Stimulated activated CD8-positive, alpha-beta memory T cell treated with anti-CD3 and anti-CD28 coated beads, Interleukin-7, amount 100 ng/mL, for 24 hours (primary cell): ENCODE results near the gene MMD.
A peak's percentile ranks its signal among the peaks of the same experiment; 100 is the strongest.
"Not testable (repeated sequence)": the region's sequence is repeated elsewhere in the genome, so short reads cannot be mapped to it uniquely, and the experiment has no call there.

ENCODE experiments used
- DNase-seq: peaks from one replicate; pipeline ENCODE4 v3.0.0-alpha.2; 2020; ENCODE audit warnings: low read depth

The MMD gene

GRCh38 chr17:55421179-55421934 lies at the start of gene MMD:
Gene MMD (minus strand): TSS chr17:55421835. CDS start chr17:55421695, 140 bp downstream.
- no peak for DNase-seq

- no peak for DNase-seq
Measured at GRCh38 chr17:55466671-55467070, 45.0 kb upstream of the MMD start.

- not testable (repeated sequence) for DNase-seq
Measured at GRCh38 chr17:55465771-55466170, 44.1 kb upstream of the MMD start.

- no peak for DNase-seq
Measured at GRCh38 chr17:55463600-55463999, 42.0 kb upstream of the MMD start.

GRCh38 chr17:55462711-55463110 lies 41.1 kb upstream of the MMD start:
- no peak for DNase-seq

- DNase-seq = no peak
Measured at GRCh38 chr17:55462234-55462633, 40.6 kb upstream of the MMD start.

- DNase-seq = peak; percentile 21
Measured at GRCh38 chr17:55458978-55459377, 37.3 kb upstream of the MMD start.

- no peak for DNase-seq
Measured at GRCh38 chr17:55458287-55458900, 36.8 kb upstream of the MMD start.

GRCh38 chr17:55456307-55457240 lies 34.9 kb upstream of the MMD start:
- DNase-seq = no peak

- no peak for DNase-seq
Measured at GRCh38 chr17:55454906-55455474, 33.4 kb upstream of the MMD start.

GRCh38 chr17:55453839-55454557 lies 32.4 kb upstream of the MMD start:
- no peak for DNase-seq

- DNase-seq = no peak
Measured at GRCh38 chr17:55452139-55452790, 30.6 kb upstream of the MMD start.

GRCh38 chr17:55451758-55452138 lies 30.1 kb upstream of the MMD start:
- DNase-seq = no peak

GRCh38 chr17:55451203-55451641 lies 29.6 kb upstream of the MMD start:
- DNase-seq = no peak

- no peak for DNase-seq
Measured at GRCh38 chr17:55450232-55450825, 28.7 kb upstream of the MMD start.

- DNase-seq = no peak
Measured at GRCh38 chr17:55448681-55449080, 27.0 kb upstream of the MMD start.

- DNase-seq = no peak
Measured at GRCh38 chr17:55446581-55447205, 25.1 kb upstream of the MMD start.

GRCh38 chr17:55446004-55446403 lies 24.4 kb upstream of the MMD start:
- DNase-seq = not testable (repeated sequence)

GRCh38 chr17:55444471-55445441 lies 23.1 kb upstream of the MMD start:
- no peak for DNase-seq
